ENCODE results near the gene SCGB3A1.

Gene SCGB3A1

GRCh38 chr5:180625125-180625790 is 34.0 kb upstream of the SCGB3A1 start:
- DNase-seq: no peak

- no peak for DNase-seq
These were observed 33.3 kb upstream of the SCGB3A1 start for GRCh38 chr5:180624587-180624986.

GRCh38 chr5:180623844-180624243 is 32.5 kb upstream of the SCGB3A1 start:
- DNase-seq: no peak

- no peak for DNase-seq
These were observed 32.1 kb upstream of the SCGB3A1 start for GRCh38 chr5:180623411-180623834.

GRCh38 chr5:180622910-180623309 is 31.6 kb upstream of the SCGB3A1 start:
- no peak for DNase-seq

- no peak for DNase-seq
These were observed 30.0 kb upstream of the SCGB3A1 start for GRCh38 chr5:180621311-180621710.

- DNase-seq: no peak
These were observed 28.7 kb upstream of the SCGB3A1 start for GRCh38 chr5:180620014-180620413.

- DNase-seq: no peak
These were observed 28.2 kb upstream of the SCGB3A1 start for GRCh38 chr5:180619563-180619915.

GRCh38 chr5:180618829-180619562 is 27.7 kb upstream of the SCGB3A1 start:
- DNase-seq: peak; percentile 7

- DNase-seq: no peak
These were observed 27.2 kb upstream of the SCGB3A1 start for GRCh38 chr5:180618487-180618828.

GRCh38 chr5:180613814-180614188 is 22.5 kb upstream of the SCGB3A1 start:
- no peak for DNase-seq

GRCh38 chr5:180613188-180613813 is 22.0 kb upstream of the SCGB3A1 start:
- no peak for DNase-seq

- no peak for DNase-seq
These were observed 21.4 kb upstream of the SCGB3A1 start for GRCh38 chr5:180612683-180613082.

GRCh38 chr5:180611140-180611850 is 20.0 kb upstream of the SCGB3A1 start:
- no peak for DNase-seq

GRCh38 chr5:180609817-180610550 is 18.7 kb upstream of the SCGB3A1 start:
- no peak for DNase-seq

- no peak for DNase-seq
These were observed 18.1 kb upstream of the SCGB3A1 start for GRCh38 chr5:180609386-180609785.

GRCh38 chr5:180608572-180609310 is 17.4 kb upstream of the SCGB3A1 start:
- DNase-seq: no peak

GRCh38 chr5:180607861-180608571 is 16.7 kb upstream of the SCGB3A1 start:
- DNase-seq: no peak

- no peak for DNase-seq
These were observed 15.0 kb upstream of the SCGB3A1 start for GRCh38 chr5:180606215-180606785.

- peak; percentile 45 for DNase-seq
These were observed 14.4 kb upstream of the SCGB3A1 start for GRCh38 chr5:180605554-180606214.

GRCh38 chr5:180604271-180604670 is 13.0 kb upstream of the SCGB3A1 start:
- no peak for DNase-seq

Data from activated T-cell treated with anti-CD3 and anti-CD28 coated beads for 4 hours (primary cell).